HepG2 (cell line): ENCODE results near the gene SERPINF2. TPM values are rescaled to one million over a fixed set of nuclear protein-coding genes. Genes with fewer than 3 reads are reported as not detected.

ENCODE experiments used
- EZH2 ChIP-seq: conservative IDR thresholded peaks from 2 replicates; pipeline ENCODE4 v1.6.1; 2012; ENCODE audit warnings: mild to moderate bottlenecking, low read depth, low read length, moderate library complexity
- MXD4 ChIP-seq: IDR thresholded peaks from 2 replicates; pipeline ENCODE4 v1.6.1; 2016; ENCODE audit warnings: mild to moderate bottlenecking, missing biosample characterization, missing genetic modification reagents
- SALL2 ChIP-seq: sonication (generic); formaldehyde crosslinking; IDR thresholded peaks from 2 replicates; pipeline ENCODE4 v1.8.1; 2023; ENCODE audit warnings: mild to moderate bottlenecking, missing genetic modification reagents, inconsistent platforms
- ZNF737 ChIP-seq: sonication (generic); formaldehyde crosslinking; IDR thresholded peaks from 2 replicates; pipeline ENCODE4 v1.5.0; 2020; ENCODE audit warnings: missing genetic modification reagents, mild to moderate bottlenecking, borderline replicate concordance
- ZNF839 ChIP-seq: sonication (generic); formaldehyde crosslinking; IDR thresholded peaks from 2 replicates; pipeline ENCODE4 v1.4.0; 2020; ENCODE audit warnings: missing genetic modification reagents, mild to moderate bottlenecking, borderline replicate concordance
- polyA plus RNA-seq, 8 experiments: library from polyadenylated mRNA; depleted of rRNA in 3 of 8; stranded (reverse) in 7 of 8; unstranded in 1 of 8; fragments of >200 nt; fragmentation: Illumina TruSeq in 4 of 8; extraction: Trizol in 4 of 8; gene quantifications; 2 replicates each; pipeline versions ENCODE4 v1.2.1 to v1.2.3, GENCODE V29; 2011 to 2016; ENCODE audit warnings: low read depth in 4 of 8, missing spikeins in 1 of 8, mixed read lengths in 1 of 8; ENCODE audit not compliant: insufficient read depth in 1 of 8
- total RNA-seq, 5 experiments: library from RNA; depleted of rRNA; stranded (reverse); fragments of >200 nt; fragmentation: Illumina TruSeq; extraction: Trizol; gene quantifications; 2 replicates each; pipeline ENCODE4 v1.2.3, GENCODE V29; 2016; ENCODE audit warnings: low read depth in 1 of 5
- TF ChIP-seq, protein P1 (sequence below): sonication (generic); formaldehyde crosslinking; conservative IDR thresholded peaks from 2 replicates; pipeline ENCODE4 v1.4.0; 2020; ENCODE audit warnings: missing genetic modification reagents
- TF ChIP-seq, protein P2 (sequence below): sonication (generic); formaldehyde crosslinking; IDR thresholded peaks from 2 replicates; pipeline ENCODE4 v1.4.0; 2020; ENCODE audit warnings: mild to moderate bottlenecking, missing genetic modification reagents, borderline replicate concordance
- TF ChIP-seq, protein P3 (sequence below): IDR thresholded peaks from 2 replicates; pipeline ENCODE4 v1.6.1; 2016; ENCODE audit warnings: missing compliant biosample characterization, missing genetic modification reagents, borderline replicate concordance

Gene SERPINF2
- total and polyA plus RNA-seq, 2 of the 13 experiments (the other 11 are each of a cell fraction or from before 2014, with no cell fraction given) = 309 to 548 TPM

DNA sequence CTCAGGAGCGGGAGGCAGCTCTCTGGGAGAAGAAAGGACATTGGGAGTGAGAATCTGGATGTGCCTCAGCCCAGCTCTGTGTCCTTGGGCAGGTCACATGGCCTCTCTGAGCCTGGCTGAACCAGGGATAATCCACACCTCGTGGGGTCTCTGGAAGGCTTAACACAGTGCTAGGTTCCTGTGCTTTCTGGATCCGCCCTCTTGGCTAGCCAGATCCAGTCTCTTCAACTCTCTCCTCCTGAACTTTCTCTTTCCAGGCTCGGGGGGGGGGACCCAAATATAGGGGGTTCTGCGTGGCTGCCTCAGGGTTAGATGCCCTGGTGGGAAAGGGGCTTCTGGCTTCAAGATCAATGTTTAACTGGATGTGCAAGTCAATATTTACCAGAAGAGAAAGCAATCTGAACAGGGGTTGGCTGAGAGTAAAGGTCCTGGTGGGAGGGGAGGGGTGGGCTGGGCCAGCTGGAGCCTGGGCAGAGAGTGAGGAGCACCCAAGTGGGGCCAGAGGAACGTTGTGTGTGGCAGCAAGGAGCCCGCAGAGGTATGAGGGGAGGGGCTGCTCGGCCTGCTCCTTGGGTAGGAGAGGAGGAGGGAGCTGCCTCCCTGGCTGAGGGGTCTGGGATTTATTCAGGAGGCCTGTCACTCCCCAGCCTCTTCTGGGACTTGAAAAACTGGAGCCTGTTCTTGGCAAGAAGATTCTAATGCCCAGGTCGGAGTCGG is at the start of gene SERPINF2 (continued):
- TF ChIP-seq SALL2 (CRISPR knock-in tag) = no peak; the same call in 1 of the 2 replicates
- TF ChIP-seq, protein P1, sequence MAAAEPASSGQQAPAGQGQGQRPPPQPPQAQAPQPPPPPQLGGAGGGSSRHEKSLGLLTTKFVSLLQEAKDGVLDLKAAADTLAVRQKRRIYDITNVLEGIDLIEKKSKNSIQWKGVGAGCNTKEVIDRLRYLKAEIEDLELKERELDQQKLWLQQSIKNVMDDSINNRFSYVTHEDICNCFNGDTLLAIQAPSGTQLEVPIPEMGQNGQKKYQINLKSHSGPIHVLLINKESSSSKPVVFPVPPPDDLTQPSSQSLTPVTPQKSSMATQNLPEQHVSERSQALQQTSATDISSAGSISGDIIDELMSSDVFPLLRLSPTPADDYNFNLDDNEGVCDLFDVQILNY = no peak
- TF ChIP-seq, protein P2, sequence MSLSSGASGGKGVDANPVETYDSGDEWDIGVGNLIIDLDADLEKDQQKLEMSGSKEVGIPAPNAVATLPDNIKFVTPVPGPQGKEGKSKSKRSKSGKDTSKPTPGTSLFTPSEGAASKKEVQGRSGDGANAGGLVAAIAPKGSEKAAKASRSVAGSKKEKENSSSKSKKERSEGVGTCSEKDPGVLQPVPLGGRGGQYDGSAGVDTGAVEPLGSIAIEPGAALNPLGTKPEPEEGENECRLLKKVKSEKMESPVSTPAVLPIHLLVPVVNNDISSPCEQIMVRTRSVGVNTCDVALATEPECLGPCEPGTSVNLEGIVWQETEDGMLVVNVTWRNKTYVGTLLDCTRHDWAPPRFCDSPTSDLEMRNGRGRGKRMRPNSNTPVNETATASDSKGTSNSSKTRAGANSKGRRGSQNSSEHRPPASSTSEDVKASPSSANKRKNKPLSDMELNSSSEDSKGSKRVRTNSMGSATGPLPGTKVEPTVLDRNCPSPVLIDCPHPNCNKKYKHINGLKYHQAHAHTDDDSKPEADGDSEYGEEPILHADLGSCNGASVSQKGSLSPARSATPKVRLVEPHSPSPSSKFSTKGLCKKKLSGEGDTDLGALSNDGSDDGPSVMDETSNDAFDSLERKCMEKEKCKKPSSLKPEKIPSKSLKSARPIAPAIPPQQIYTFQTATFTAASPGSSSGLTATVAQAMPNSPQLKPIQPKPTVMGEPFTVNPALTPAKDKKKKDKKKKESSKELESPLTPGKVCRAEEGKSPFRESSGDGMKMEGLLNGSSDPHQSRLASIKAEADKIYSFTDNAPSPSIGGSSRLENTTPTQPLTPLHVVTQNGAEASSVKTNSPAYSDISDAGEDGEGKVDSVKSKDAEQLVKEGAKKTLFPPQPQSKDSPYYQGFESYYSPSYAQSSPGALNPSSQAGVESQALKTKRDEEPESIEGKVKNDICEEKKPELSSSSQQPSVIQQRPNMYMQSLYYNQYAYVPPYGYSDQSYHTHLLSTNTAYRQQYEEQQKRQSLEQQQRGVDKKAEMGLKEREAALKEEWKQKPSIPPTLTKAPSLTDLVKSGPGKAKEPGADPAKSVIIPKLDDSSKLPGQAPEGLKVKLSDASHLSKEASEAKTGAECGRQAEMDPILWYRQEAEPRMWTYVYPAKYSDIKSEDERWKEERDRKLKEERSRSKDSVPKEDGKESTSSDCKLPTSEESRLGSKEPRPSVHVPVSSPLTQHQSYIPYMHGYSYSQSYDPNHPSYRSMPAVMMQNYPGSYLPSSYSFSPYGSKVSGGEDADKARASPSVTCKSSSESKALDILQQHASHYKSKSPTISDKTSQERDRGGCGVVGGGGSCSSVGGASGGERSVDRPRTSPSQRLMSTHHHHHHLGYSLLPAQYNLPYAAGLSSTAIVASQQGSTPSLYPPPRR (CRISPR knock-in tag) = peak; percentile 85; the same call in 1 of the 2 replicates
- no peak for TF ChIP-seq ZNF737
- TF ChIP-seq, protein P3, sequence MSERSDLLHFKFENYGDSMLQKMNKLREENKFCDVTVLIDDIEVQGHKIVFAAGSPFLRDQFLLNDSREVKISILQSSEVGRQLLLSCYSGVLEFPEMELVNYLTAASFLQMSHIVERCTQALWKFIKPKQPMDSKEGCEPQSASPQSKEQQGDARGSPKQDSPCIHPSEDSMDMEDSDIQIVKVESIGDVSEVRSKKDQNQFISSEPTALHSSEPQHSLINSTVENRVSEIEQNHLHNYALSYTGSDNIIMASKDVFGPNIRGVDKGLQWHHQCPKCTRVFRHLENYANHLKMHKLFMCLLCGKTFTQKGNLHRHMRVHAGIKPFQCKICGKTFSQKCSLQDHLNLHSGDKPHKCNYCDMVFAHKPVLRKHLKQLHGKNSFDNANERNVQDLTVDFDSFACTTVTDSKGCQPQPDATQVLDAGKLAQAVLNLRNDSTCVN (CRISPR knock-in tag) = peak; percentile 89; the same call in 1 of the 2 replicates
- TF ChIP-seq EZH2 = no peak
- no peak for TF ChIP-seq ZNF839 (CRISPR knock-in tag)
- no peak; the same call in 1 of the 2 replicates for TF ChIP-seq MXD4 (CRISPR knock-in tag)
- TF ChIP-seq, all 625 proteins: peak for 197
